Activated T-helper 1 cell treated with anti-CD3 and anti-CD28 coated beads, Interleukin-12 subunit alpha, Interleukin-12 subunit beta, Interleukin-2, Interleukin-4 antibody, amounts not matched to agents 30 ng/mL and 10 ng/mL and 1 ng/mL, durations not matched to agents 14 hours and 24 hours and 36 hours (primary cell): ENCODE data around the gene AP3D1. TPM values are rescaled to one million over a fixed set of nuclear protein-coding genes. Genes with fewer than 3 reads are reported as not detected.

Experiments used
- DNase-seq: peaks from one replicate; pipeline ENCODE4 v3.0.0; 2021; ENCODE audit warnings: low spot score
- H3K27ac Mint-ChIP-seq: one replicate; pipeline ENCODE4 v1.8.0; 2021; ENCODE audit warnings: mild to moderate bottlenecking, mixed read lengths
- H3K27me3 Mint-ChIP-seq: one replicate; pipeline ENCODE4 v1.8.0; 2022; ENCODE audit warnings: mild to moderate bottlenecking, moderate library complexity, mixed read lengths; ENCODE audit not compliant: insufficient read depth
- H3K36me3 Mint-ChIP-seq: one replicate; pipeline ENCODE4 v1.8.0; 2021; ENCODE audit warnings: low read depth, mixed read lengths
- H3K4me1 Mint-ChIP-seq: one replicate; pipeline ENCODE4 v1.8.0; 2021; ENCODE audit warnings: low read depth, mixed read lengths
- H3K4me3 Mint-ChIP-seq: one replicate; pipeline ENCODE4 v1.8.0; 2021; ENCODE audit warnings: mild to moderate bottlenecking, moderate library complexity, mixed read lengths
- H3K9me3 Mint-ChIP-seq: one replicate; pipeline ENCODE4 v1.8.0; 2021; ENCODE audit warnings: mixed read lengths
- intact Hi-C: fragments of 100-400 bp; cut with micrococcal nuclease; formaldehyde crosslinking; loops from one replicate; pipeline ENCODE4 v1.15.1; 2024
- total RNA-seq: library from RNA; stranded (reverse); gene quantifications from 2 replicates; pipeline ENCODE4 v1.2.3, GENCODE V29; 2022

AP3D1 gene
- total RNA-seq, 1 donor from 2014 or later, result 124 TPM

DNA sequence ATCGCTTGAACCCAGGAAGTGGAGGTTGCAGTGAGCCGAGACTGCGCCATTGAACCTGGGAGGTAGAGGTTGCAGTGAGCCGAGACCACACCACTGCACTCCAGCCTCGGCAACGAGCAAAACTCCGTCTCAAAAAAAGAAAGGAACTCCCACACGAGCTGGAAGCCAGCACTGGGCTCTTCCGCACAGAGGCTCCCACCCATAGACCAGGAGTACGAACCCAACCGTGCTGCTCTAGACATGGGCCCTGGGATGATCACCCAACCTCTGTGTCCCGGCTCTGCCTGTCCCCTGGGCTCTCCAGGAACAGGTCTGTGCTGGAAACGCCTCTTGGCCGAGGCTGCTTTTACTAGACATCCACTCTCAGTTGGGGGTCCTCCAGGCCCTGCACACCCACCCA lies 24.4 kb upstream of the AP3D1 start:
- intact Hi-C loops, result no loop called here
- Mint-ChIP-seq H3K9me3 (no peaks in the 10 kb centered on the region), H3K4me3 (no peak overlapping the region), H3K27ac (no peak overlapping the region), H3K27me3 (no peaks in the 10 kb centered on the region), H3K4me1 (peaks cover 25% of the 10 kb centered on the region), H3K36me3 (peaks cover 13% of the 10 kb centered on the region)
- no peak for DNase-seq

DNA sequence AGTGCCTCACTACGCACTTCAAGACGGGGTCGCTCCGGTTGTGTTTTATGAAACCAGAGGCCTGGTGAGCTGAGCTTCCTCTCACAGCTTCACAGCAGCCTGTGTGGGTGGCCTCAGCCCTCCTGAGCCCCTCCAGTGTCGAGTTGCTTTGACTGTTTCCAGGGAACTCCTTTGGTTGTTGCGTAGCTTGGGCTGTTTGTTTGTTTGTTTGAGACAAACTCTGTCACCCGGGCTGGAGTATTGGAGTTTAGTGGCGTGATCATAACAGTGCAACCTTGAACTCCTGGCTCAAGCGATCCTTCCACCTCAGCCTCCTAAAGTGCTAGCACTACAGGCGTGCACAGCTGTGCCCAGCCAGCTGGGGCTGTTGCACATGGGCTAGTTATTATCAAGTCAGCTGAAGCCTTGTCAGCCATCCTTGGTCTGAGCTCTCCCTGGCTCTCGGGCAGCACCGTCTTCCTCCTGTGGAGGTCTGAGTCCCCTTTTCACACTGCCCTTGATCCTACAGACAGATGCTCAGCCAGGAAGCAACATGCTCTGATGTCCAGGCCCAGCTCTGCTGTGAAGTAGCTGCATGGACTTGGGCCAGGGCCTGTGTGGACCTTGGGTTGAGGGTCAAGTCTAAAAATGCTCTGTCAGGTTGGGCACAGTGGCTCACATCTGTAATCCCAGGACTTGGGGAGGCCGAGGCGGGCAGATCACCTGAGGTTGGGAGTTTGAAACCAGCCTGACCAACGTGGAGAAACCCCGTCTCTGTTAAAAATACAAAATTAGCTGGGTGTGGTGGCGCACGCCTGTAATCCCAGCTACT lies 22.6 kb upstream of the AP3D1 start:
- Mint-ChIP-seq H3K9me3 (no peaks in the 10 kb centered on the region), H3K27ac (peak overlapping the region; percentile 48), H3K27me3 (no peaks in the 10 kb centered on the region), H3K4me3 (no peak overlapping the region), H3K4me1 (peaks cover 43% of the 10 kb centered on the region), H3K36me3 (peaks cover 12% of the 10 kb centered on the region)
- intact Hi-C loops, result no loop called here
- DNase-seq, result no peak

DNA sequence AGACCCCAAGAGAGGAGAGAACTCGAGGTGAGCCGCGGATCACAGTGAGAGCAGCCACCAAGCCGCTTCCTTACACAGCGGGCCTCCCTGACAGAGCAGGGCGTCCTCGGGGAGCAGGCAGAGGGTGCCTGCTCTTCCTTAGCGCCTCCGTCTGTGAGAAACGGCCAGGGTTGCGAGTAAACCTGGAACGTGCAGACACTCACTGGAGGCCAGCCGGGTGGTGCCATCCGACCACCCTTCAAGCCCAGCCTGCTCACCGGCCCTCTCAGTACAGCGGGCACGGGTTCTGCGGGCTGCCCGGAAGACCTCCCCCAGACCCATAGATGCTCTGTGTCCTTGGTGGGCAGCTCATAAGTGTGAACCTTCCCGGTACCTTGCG lies 22.0 kb upstream of the AP3D1 start:
- no peaks in the 10 kb centered on the region for H3K27me3 Mint-ChIP-seq
- intact Hi-C loops, result no loop called here
- peaks cover 49% of the 10 kb centered on the region for H3K4me1 Mint-ChIP-seq
- H3K9me3 Mint-ChIP-seq, result no peaks in the 10 kb centered on the region
- no peak overlapping the region for H3K4me3 Mint-ChIP-seq
- no peak overlapping the region for H3K27ac Mint-ChIP-seq
- H3K36me3 Mint-ChIP-seq, result peaks cover 13% of the 10 kb centered on the region
- DNase-seq, result no peak

DNA sequence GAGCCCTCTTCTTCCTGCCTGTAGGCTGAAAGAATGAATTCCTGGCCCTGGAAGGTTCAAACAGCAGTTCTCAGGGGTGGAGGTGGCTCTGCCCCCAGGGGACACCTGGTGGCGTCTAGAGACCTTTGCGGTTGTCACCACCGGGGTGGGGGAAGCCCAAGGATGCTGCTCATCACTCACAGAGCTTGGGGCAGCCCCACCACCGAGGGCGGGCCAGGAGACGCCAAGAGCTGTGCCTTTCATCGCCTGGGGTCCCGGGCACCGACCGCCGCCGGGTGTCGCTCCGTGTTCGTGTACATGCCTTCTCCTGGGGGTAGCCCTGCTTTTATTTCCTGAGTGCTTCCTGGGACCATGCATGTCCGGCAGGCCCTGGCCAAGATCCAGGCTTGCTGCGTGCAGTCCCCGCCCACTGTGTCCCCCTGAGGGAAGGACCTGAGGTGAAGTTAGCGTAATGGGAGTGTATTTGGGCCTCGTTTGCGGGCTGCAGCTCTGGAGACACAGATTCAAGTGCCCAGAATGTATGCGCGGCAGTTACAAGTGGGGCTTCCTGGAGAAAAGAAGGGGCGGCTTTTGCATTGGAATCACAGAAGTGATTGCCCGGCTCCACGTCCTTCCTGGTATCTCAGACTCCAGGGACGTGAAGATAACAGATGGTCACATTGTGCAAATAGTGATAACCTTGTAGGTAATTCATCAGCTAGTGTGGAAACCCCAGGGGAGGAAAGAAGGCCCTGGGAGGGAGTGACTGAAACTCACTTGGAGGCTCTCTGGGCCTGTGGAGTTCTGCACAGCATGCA lies 20.2 kb upstream of the AP3D1 start:
- DNase-seq, result peak; percentile 62
- intact Hi-C loops, result no loop called here
- Mint-ChIP-seq H3K36me3 (peaks cover 18% of the 10 kb centered on the region), H3K9me3 (no peaks in the 10 kb centered on the region), H3K27me3 (no peaks in the 10 kb centered on the region), H3K4me3 (peak overlapping the region; percentile 43), H3K4me1 (peaks cover 57% of the 10 kb centered on the region), H3K27ac (peak overlapping the region; percentile 70)

DNA sequence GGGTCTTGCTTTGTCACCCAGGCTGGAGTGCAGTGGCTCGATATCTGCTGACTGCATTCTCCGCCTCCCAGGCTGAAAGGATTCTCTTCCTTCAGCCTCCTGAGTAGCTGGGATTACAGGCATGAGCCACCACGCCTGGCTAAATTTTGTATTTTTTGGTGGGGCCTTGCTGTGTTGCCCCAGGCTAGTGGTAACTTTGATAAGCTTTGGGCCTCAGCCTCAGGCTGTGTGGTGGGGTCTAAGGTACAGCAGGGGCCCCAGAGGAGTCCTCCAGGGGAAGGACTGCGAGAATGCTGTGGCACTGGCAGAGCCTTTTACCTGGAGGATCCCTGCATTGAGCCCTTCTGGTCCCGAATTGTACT lies 19.6 kb upstream of the AP3D1 start:
- Mint-ChIP-seq H3K9me3 (no peaks in the 10 kb centered on the region), H3K4me1 (peaks cover 57% of the 10 kb centered on the region), H3K36me3 (peaks cover 19% of the 10 kb centered on the region), H3K4me3 (peak overlapping the region; percentile 43), H3K27ac (peak overlapping the region; percentile 70), H3K27me3 (no peaks in the 10 kb centered on the region)
- no peak for DNase-seq
- intact Hi-C loops, result no loop called here

DNA sequence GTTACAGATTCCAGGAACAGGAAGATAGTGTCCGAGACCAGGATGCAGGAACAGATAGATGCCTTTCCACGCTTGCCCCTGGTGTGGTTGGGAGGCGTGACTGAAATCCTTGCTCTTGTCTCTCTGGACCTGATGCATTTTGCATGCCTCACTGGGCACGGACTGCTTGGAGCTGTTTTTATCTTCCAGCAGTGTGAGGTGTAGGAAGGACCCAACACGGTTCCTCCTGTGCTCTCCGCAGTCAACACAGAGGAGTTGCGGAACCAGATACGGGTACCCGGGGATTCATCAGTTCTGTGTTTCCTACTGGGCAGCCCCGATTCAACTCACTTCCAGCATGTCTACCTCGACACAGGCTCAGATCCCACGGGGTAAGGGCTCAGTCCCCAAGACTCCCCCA lies 18.9 kb upstream of the AP3D1 start:
- Mint-ChIP-seq H3K4me1 (peaks cover 57% of the 10 kb centered on the region), H3K36me3 (peaks cover 19% of the 10 kb centered on the region), H3K9me3 (no peaks in the 10 kb centered on the region), H3K4me3 (peak overlapping the region; percentile 11), H3K27ac (no peak overlapping the region), H3K27me3 (no peaks in the 10 kb centered on the region)
- intact Hi-C loops, result no loop called here
- DNase-seq, result no peak

DNA sequence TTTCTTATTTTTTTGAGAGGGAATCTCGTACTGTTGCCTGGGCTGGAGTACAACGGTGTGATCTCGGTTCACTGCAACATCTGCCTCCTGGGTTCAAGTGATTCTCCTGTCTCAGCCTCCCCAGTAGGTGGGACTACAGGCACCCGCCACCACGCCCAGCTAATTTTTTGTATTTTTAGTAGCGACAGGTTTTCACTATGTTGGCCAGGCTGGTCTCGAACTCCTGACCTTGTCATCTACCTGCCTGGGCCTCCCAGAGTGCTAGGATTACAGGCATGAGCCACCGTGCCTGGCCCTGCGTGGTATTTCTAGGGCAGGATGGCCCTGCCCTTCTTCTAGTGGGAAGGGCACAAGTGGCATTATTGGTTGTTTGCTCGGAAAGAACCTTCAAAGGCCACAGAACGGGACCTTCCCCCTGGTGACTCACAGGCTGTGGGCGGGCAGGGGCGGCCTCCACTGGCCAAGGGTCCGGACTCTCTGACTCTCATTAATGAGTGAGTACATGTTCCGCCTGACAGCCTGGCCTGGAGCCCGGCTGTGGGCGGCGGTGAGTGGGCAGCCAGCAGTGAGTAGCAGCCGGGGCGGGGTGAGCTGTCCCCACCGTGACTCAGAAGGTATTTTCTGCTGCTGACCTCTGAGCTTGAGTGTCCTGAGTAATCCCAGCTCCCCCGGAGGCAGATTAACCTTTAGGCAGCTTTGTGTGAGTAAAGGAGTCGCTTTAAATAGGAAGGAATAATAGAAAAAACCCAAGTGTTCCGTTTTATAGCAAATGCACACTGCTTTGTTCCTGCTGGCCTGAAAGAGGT lies 17.5 kb upstream of the AP3D1 start:
- Mint-ChIP-seq H3K36me3 (peaks cover 19% of the 10 kb centered on the region), H3K27ac (peak overlapping the region; percentile 87), H3K4me1 (peaks cover 53% of the 10 kb centered on the region), H3K9me3 (no peaks in the 10 kb centered on the region), H3K4me3 (peak overlapping the region; percentile 81), H3K27me3 (peaks cover 1% of the 10 kb centered on the region)
- DNase-seq, result peak; percentile 37
- intact Hi-C loops, result loop anchor here (1.0 to 5.0 kb wide), 3 partner anchors 18 to 517 kb away; partner anchors contain the start of genes AP3D1, BTBD2 and TCF3

DNA sequence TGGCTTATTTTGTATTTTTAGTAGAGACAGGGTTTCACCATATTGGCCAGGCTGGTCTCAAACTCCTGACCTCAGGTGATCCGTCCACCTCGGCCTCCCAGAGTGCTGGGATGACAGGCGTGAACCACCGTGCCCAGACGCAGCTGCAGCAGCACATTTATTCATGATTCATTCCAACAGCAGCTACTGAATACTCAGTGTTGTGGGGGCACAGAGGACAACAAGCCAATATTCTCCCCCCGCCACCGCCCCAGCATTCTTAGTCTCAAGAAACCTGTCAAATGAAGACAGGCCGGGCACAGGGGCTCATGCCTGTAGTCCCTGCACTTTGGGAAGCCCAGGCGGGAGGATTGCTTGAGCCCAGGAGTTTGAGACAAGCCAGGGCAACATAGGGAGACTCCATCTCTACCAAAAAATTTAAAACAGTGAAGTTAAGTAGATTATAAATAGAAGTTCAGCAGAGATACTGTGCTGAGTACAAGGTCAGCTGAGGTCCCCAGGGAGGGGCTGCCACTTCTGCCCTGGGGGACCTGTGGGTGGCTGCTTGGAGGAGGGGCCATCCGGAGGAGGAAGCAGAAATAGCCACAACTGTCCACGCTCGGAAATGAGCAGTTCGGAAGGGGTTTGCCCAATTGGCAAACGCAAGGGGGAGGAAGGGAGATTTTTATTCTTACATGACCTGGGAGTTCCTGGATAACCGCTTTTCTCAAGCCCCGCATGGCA lies 16.7 kb upstream of the AP3D1 start:
- intact Hi-C loops, result loop anchor here (1.0 to 5.0 kb wide), 3 partner anchors 17 to 516 kb away; partner anchors contain the start of genes AP3D1, BTBD2 and TCF3
- Mint-ChIP-seq H3K4me1 (peaks cover 53% of the 10 kb centered on the region), H3K36me3 (peaks cover 15% of the 10 kb centered on the region), H3K27me3 (peaks cover 1% of the 10 kb centered on the region), H3K4me3 (peak overlapping the region; percentile 81), H3K27ac (peak overlapping the region; percentile 87), H3K9me3 (no peaks in the 10 kb centered on the region)
- no peak for DNase-seq

DNA sequence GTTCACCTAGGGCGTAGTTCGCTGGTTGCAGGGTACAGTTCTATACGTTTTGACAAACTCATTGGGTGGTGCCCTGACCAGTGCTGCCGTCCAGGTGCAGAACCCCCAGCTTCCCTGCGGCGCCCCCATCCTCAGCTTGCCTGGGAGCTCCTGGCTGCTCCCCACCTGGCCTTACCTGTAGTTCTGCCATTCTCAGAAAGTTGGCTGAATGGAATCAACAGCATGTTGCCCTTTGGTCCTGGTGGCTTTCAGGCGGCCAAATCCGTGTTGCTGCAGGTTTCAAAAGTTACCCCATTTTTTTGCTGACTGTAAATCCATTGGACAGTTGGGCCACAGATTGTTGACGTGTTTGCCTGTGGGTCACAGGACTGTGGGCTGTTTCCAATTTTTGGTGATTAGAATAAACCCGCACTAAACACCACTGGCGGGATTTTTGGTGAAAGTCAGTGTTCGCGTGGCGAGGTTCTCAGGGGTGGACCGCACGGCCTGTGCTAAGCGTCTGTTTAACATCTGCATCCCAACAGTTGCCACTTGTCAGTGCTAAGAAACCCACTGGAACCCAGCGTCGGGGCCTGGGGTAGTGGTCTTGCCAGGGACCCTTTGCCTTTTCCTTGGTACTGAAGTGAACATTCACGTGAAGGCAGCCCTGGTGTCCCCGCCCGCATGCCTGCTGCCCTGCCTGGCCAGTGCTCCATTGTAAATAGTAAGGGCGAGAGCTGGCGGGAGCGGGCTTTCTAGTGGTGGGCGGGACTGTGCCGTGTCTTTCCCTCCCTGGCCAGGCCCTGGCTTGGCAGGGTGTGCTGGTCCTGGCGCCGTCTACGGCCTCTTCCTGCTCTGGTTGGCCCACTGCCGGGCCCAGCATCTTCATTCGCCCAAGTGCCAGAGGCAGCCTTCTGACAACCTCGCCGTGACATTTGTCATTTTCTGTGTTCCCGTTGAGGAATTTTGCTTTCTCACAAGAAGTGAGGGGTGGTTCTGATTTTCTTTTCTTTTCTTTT lies 15.7 kb upstream of the AP3D1 start:
- Mint-ChIP-seq H3K36me3 (peaks cover 15% of the 10 kb centered on the region), H3K4me3 (peak overlapping the region; percentile 81), H3K27me3 (peaks cover 1% of the 10 kb centered on the region), H3K27ac (peak overlapping the region; percentile 87), H3K4me1 (peaks cover 45% of the 10 kb centered on the region), H3K9me3 (no peaks in the 10 kb centered on the region)
- intact Hi-C loops, result loop anchor here (5.0 kb wide), 2 partner anchors 150 to 515 kb away; partner anchors contain the start of genes BTBD2 and TCF3
- no peak for DNase-seq

DNA sequence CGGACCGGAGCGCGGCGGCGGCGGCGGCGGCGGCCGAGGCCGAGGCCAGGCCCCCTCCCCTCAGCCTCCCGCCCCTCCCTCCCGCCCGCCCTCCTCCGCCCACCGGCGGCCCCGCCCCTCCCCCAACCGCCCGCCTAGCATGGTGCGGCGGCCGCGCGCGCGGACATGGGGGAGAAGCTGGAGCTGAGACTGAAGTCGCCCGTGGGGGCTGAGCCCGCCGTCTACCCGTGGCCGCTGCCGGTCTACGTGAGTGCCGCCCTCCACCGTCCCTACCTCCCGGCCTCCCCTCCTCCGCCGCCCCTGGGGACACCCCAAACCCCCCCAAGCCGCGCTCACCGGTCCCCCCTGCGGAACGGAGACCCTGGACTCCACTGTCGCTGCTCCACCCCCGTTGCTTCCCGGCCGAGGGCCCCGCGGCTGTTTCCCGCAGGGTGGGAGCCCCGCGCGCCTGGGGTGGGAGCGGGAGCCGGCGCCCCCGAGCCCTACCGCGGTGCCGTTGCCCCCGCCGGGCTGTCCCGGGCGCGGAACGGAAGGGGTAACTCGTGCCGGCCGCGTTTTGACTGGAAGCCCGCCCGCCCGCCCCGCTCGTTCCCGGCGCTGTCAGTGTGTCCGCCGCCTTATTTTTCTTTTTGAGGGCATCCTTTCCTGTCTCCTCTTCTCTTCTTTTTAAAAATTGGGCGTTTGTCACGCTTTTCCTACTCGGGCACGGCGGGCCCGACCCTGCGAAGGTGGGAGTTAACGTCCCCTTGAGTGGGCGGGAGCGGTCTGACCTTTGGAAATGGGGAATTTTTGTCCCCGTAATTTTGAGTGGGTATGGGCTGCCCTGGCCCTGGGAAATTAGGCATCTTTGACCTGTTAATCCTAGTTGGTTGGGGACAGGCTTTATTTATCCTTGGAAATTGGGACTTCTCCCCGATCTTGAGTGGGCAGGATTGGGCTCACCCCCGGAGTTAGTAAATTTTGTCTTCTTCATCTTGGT lies 12.9 kb upstream of the AP3D1 start:
- intact Hi-C loops, result loop anchor here (5.0 kb wide), 1 partner anchor 1343 kb away; the partner anchor contains the start of gene FZR1
- Mint-ChIP-seq H3K27ac (peak overlapping the region; percentile 98), H3K4me1 (peaks cover 17% of the 10 kb centered on the region), H3K36me3 (peaks cover 15% of the 10 kb centered on the region), H3K4me3 (peak overlapping the region; percentile 99), H3K9me3 (no peaks in the 10 kb centered on the region), H3K27me3 (peaks cover 1% of the 10 kb centered on the region)
- DNase-seq, result no peak
